Fibroblast of the conjunctiva (primary cell): ENCODE results near the gene RLN3.
"Not testable (repeated sequence)": the region's sequence is repeated elsewhere in the genome, so short reads cannot be mapped to it uniquely, and the experiment has no call there.

Experiments used
- DNase-seq: peaks from one replicate; pipeline ENCODE4 v3.0.0-alpha.2; 2010; ENCODE audit warnings: low read depth

RLN3 gene

DNA sequence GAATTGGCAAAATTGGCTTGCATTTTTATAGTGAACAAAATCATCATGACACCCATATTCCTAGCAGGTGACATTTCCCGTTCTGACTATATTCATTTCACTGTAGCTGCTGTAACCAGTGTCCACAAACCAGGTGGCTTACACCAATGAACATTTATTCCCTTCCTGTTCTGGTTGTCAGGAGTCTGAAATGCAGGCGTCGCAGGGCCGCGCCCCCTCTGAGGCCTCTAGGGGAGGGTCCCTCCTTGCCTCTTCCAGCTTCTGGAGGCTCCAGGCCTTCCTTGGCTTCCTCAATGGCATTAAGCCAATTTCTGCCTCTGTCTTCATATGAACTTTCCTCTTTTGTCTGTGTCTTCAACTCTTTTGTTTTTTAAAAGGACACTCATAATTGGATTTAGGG is 6.5 kb upstream of the RLN3 start:
- no peak for DNase-seq

DNA sequence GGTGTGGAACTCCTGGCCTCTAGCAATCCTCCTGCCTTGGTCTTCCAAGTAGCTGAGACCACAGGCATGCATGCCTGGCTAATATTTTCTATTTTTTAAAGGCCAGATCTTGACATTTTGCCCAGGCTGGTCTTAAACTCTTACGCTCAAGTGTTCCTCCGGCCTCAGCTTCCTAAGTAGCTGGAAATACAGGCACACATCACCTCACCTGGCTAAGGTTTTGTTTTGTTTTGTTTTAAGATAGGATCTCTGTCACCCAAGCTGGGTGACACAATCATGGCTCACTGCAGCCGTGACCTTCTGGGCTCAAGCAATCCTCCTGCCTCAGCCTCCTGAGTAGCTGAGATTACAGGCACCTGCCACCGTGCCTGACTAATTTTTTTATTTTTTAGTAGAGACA is 5.5 kb upstream of the RLN3 start:
- no peak for DNase-seq

DNA sequence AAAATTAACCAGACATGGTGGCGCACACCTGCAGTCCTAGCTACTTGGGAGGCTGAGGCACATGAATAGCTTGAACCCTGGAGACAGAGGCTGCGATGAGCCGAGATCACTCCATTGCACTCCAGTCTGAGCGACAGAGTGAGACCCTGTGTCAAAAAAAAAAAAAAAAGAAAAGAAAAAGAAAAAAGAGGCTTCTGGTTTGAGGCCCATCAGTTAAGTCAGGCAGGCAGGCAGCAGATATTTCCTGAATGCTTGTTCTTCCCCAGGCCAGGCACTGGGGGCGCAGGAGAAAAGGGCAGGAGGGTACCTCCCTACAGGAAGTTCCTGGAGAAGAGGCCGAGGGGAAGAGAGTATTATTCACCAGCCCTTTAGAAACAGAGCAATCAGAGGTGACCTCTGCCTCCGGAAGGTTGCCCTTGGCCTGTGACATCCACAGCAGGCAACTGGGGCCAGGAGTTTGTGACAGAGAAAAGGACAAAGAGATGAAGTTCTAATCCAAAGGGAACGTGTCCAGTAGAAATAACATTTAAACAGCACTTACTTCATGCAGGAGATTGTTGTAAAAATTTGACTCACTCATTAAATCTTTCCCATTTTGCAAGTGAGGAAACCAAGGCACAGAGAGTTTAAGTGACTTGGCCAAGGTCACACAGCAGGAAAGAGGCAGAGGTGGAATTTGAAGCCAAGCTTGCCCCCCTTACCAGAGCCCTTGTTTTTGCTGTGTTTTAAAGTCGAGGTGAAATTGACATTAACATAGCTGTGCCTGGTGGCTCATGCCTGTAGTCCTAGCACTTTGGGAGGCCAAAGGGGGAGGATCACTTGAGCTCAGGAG is 4.3 kb upstream of the RLN3 start:
- DNase-seq = peak; percentile 16

DNA sequence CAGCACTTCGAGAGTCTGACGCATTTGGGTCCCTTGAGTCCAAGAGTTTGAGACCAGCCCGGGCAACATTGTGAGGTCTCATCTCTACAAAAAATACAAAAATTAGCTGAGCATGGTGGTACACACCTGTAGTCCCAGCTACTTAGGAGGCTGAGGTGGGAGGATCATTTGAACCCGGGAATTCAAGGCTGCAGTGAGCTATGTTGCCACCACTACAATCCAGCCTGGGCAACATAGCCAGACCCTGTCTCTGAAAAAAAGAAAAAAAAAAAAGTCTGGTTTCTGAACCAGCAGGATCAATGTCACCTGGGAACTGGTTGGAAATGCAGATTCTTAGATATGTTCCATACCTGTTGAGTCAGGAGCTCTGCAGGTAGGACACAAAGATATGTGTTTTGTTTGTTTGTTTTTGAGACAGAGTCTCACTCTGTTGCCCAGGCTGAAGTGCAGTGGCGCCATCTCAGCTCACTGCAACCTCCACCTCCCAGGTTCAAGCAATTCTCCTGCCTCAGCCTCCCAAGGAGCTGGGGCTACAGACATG is 1.2 kb upstream of the RLN3 start:
- not testable (repeated sequence) for DNase-seq

DNA sequence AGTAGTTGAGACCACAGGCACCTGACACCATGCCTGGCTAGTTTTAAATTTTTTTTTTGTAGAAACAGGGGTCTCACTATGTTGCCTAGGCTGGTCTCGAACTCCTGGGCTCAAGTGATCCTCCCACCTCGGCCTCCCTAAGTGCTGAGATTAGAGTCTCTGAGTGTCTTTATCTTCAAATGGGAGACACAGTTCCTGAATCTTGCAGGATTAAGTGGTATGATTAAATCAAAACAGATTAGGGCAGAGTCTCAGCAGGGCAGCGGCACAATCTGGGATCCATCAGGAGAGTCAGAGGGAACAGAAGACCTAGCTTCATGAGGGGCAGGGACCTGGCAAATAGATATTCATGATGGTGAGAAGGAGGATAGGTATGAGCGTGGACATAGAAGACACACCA is 953 bp downstream of the RLN3 start:
- no peak for DNase-seq

DNA sequence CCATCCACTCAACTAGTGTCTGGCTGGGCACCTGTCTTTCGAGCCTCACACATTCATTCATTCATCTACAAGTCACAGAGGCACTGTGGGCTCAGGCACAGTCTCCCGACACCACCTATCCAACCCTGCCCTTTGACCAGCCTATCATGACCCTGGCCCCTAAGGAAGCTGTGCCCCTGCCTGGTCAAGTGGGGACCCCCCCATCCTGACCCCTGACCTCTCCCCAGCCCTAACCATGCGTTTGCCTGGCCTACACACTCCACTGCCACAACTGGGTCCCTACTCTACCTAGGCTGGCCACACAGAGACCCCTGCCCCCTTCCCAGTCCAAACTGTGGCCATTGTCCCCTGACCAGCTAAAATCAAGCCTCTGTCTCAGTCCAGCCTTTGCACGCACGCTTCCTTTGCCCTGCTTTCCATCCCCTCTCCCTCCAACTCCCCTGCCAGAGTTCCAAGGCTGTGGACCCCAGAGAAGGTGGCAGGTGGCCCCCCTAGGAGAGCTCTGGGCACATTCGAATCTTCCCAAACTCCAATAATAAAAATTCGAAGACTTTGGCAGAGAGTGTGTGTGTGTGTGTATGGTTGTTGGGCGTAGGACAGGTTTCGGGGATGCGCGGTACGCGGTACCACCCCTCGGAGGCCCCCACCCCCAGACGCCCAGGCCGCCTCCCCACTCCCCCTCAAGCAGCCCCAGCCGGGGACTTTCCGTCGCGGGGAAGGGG is 3.2 kb downstream of the RLN3 start:
- DNase-seq = no peak

DNA sequence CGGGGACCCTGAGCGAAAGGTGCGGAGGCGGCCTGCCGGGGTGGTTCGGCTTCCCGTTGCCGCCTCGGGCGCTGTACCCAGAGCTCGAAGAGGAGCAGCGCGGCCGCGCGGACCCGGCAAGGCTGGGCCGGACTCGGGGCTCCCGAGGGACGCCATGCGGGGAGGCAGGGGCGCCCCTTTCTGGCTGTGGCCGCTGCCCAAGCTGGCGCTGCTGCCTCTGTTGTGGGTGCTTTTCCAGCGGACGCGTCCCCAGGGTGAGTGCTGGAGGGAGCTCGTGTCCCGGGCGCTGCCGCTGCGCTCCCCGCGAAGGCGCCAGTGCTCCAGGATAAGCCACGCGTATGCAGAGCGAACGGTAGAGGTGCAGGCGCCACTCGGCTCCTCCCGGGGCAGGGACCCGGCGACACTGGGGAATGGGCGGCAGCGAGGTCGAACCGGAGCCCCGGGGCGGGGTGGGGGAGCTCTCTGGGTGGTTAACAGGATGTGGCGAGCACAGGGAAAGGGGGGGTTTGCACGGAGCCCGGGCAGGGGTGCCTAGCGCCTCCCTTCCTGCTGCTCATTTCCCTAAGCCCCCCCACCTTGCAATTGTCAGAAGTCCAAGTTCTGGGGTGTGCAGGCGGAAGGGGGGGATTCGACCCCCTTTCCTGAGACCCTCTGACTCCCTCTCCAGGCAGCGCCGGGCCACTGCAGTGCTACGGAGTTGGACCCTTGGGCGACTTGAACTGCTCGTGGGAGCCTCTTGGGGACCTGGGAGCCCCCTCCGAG is 4.0 kb downstream of the RLN3 start, which contains the start of gene IL27RA:
Gene IL27RA, plus strand, starts transcription at position 44 of the 762 bp plus-strand sequence. Its CDS starts 111 bp downstream, at position 155.
- DNase-seq = peak; percentile 6

DNA sequence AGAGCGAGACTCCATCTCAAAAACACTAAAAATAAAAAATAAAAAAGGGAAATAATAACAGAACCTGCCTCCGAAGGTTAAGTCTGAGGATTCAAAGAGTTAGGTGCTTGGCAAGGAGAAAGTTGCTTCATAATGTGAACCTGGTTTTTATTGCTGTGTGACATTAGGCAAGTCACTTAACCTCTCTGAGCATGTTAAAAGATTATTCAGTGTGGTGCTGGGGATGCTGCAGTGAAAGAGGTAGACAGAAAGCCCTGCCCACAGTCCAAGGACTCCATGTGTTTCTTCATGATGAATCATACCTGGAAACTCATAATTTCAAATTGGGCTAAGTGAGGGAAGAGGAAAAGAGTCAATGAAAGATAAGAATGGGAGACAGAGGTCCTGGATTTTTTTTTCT is 6.0 kb downstream of the RLN3 start:
- no peak for DNase-seq

DNA sequence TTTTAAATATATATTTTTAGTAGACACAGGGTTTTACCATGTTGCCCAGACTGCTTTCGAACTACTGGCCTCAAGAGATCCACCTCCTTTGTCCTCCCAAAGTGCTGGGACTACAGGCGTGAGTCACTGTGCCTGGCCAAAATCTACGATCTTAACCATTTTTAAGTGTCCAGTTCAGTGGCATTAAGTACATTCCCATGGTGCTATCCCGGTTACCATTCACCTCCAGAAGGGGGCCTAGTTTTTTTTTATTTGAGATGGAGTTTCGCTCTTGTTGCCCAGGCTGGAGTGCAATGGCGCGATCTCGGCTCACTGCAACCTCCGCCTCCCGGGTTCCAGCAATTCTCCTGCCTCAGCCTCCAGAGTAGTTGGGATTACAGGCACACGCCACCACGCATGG is 7.2 kb downstream of the RLN3 start:
- not testable (repeated sequence) for DNase-seq

DNA sequence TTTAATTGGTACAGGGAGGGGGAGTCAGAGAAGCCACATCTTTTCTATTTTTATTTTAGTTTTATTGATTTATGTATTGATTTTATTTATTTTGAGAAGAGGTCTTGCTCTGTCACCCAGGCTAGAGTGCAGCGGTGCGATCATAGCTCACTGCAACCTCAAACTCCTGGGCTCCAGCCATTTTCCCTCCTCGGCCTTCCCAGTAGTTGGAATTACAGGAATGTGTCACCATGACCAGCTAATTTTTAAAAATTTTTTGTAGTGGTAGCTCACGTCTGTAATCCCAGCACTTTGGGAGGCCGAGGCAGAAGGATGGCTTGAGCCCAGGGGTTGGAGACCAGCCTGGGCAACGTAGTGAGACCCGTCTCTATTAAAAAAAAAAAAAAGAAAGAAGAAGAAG is 7.8 kb downstream of the RLN3 start:
- DNase-seq = no peak

DNA sequence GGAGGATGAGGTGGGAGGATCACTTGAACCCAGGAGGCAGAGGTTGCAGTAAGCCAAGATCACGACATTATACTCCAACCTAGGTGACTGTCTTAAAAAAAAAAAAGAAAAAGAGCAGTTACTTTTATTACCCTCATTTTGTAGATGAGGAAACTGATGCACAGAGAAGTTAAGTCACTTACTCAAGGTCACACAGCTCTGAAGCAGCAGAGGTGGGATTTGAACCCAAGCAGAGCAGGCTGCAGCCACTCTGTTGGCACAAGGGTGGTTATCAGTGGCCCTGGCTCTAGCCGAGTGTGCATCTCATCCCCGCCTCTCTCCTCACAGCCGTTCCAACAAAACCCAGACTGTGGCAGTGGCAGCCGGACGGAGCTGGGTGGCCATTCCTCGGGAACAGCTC is 11.2 kb downstream of the RLN3 start:
- DNase-seq = no peak

DNA sequence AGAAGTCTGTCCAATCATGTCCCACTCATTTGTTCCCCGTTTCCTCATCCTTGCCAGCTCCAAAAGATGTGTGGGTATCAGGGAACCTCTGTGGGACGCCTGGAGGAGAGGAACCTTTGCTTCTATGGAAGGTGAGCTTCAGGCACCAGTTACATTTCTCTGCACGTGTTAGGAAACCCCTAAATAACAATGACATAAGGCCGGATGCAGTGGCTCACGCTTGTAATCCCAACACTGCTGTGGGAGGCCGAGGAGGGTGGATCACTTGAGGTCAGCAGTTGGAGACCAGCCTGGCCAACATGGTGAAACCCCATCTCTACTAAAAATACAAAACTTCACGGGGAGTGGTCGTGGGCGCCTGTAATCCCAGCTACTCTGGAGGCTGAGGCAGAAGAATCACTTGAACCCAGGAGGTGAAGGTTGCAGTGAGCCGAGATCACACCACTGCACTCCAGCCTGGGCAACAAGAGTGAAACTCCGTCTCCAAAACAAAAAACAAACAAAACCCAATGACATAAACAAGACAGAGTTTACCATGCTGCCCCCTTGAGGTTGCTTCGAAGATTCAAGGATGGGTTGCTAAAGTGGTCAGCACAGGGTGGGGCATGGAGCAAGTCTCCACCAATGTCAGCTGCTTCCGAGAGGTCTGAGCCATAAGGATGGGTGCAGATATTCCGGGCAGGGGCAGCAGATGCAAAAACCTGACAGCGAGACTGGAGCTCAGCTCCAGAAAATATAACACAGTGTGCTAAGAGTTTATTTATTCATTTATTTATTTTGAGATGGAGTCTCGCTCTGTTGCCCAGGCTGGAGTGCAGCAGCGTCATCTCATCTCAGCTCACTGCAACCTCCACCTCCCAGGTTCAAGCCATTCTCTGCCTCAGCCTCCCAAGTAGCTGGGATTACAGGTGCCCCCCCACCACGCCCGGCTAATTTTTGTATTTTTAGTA is 15.0 kb downstream of the RLN3 start:
- DNase-seq = peak; percentile 69

DNA sequence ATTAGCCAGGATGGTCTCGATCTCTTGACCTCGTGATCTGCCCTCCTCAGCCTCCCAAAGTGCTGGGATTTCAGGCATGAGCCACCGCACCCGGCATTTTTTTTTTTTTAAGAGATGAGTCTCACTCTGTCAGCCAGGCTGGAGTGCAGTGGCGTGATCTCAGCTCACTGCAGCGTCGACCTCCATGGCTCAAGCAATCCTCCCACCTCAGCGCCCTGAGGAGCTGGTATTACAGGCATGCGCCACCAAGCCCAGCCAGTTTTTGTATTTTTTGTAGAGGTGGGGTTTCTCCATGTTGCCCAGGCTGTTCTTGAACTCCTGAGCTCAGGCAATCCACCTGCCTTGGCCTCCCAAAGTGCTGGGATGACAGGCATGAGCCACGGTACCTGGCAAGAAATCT is 19.9 kb downstream of the RLN3 start:
- DNase-seq = not testable (repeated sequence)

DNA sequence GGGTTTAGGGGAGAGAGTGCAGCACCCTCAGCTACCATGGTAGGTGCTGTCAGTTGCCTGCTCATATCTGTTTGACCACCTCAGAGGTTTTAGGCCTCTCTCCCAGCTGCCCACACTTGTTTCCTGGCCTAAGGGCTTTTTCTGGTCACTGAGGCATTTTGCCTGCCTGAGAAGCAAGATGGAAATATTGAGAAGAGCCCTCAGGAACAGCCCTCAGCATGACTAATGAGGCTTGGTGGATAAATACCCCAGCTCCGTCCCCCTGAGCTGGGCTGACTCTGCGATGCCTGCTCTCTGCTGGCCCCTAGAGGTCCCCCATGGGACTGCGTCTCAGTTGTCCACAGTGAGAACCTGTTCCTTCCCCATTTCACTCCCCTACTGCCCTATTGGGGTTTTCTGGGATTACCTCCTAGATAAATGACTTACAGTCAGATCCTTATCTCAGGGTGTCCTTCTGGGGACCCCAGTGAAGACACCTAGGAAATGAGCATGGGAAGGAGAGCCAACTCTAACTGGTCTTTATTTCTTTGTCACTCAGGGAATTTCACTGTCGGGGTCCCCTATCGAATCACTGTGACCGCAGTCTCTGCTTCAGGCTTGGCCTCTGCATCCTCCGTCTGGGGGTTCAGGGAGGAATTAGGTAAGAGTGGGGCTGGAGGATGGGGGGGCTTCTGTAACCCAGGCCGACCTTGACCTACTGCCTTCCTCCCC is 20.6 kb downstream of the RLN3 start:
- no peak for DNase-seq

DNA sequence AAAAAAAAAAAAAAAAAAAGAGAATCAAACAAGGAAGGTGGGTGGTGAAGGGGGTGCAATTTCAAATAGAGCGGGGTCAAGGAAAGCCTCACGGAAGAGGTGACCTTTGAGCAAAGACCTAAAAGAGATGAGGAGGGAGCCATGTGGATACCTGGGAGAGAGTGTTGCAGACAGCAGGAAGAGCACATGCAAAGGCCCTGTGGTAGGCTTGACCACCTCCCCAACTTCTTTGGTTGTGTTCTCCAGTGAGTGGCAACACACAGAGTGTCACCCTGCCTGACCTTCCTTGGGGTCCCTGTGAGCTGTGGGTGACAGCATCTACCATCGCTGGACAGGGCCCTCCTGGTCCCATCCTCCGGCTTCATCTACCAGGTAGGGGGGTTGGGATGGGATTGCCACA is 22.6 kb downstream of the RLN3 start:
- no peak for DNase-seq

DNA sequence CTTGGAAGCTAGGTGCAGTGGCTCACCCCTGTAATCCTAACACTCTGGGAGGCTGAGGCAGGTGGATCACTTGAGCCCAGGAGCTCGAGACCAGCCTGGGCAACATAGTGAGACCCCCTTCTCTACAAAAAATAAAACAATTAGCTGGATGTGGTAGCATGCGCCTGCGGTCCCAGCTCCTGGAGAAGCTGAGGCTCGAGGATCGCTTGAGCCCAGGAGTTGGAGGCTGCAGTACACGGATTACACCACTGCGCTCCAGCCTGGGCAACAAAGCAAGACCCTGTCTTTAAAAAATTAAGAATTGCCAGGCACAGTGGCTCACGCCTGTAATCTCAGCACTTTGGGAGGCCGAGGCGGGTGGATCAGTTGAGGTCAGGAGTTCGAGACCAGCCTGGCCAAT is 23.0 kb downstream of the RLN3 start:
- not testable (repeated sequence) for DNase-seq

DNA sequence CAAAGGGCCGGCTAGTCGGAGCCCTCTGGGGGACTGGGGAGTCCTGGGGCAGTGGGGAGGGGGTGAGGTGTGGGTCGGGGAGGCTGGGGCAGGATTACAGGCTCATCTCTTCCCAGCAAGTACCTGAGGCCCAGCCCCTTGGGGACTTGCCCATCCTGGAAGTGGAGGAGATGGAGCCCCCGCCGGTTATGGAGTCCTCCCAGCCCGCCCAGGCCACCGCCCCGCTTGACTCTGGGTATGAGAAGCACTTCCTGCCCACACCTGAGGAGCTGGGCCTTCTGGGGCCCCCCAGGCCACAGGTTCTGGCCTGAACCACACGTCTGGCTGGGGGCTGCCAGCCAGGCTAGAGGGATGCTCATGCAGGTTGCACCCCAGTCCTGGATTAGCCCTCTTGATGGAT is 24.0 kb downstream of the RLN3 start:
- no peak for DNase-seq

DNA sequence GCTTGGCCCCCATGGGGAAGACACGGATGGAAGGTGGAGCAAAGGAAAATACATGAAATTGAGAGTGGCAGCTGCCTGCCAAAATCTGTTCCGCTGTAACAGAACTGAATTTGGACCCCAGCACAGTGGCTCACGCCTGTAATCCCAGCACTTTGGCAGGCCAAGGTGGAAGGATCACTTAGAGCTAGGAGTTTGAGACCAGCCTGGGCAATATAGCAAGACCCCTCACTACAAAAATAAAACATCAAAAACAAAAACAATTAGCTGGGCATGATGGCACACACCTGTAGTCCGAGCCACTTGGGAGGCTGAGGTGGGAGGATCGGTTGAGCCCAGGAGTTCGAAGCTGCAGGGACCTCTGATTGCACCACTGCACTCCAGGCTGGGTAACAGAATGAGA is 24.5 kb downstream of the RLN3 start:
- DNase-seq = no peak

DNA sequence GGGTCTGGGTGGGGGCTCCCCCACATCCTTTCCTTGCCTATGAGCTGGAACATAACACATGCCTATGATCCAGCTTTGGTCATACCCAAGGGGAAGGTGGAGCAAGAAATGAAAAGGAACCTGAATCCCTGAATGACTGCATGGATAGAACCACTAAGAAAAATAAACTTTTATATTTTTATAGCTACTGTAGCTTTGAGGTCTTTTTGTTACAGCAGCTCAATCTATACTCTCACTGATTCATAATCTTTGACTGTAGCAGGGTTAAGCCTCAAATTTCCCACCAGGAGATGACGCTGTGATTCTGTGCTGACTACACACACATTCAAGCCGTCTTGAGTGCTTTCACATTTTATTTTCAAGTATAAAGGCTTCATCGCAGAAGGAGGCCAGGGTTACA is 25.1 kb downstream of the RLN3 start:
- no peak for DNase-seq

DNA sequence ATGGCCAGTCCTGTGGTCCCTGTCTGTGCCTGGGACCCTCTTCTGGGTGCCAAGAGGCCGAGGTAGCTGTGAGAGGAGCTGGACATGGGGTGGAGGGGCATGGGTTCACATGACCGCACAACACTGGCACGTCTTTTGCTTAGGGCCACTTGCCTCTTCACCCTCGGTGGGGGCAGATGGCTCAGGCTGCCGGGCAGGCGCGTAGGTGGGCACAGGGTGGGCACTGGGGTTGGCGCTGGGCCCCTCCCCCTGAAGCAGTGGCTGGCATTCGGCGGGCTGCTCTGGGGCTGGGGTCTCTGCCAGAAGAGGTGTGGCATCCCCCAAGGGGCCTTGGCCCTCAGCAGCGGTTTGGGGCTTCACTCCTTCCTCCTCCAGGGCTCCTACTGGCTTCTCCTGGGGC is 25.6 kb downstream of the RLN3 start:
- DNase-seq = no peak

DNA sequence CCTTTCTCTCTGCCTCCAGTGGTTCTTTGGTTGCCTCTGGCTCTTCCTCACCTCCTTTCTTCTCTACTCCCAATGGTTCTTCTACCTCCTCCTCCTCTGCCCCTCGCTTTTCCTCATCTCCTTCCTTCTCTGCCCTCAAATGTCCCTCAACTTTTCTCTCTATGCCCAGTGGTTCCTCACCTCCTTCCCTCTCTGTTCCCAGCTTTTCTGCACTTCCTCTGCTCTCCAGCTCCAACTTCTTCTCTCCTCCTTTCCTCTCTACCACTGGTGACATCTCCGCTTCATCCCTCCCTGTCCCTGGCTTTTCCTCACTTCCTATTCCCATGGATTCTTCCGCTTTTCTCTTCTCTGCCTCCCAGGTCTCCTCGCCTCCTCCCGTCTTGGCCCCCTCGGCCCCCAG is 26.2 kb downstream of the RLN3 start:
- no peak for DNase-seq
